ENCODE results near the gene CDK14.

- TF ChIP-seq CTCF (IDR thresholded peaks at IDR 0.05) (no peak), POLR2A (IDR thresholded peaks at IDR 0.05) (no peak)
Observed at GRCh38 chr7:91086200-91086599, 490.1 kb downstream of the CDK14 start.

Measured in heart left ventricle (tissue), 13 donors.